Measurements from ENCODE around the gene ZNF609. TPM values are rescaled to one million over a fixed set of nuclear protein-coding genes. Genes with fewer than 3 reads are reported as not detected.

Gene ZNF609
- total RNA-seq, 1 donor from 2014 or later = 11.3 TPM

GRCh38 chr15:64552281-64552948 lies 92.0 kb downstream of the ZNF609 start:
- no peaks in the 10 kb centered on the region for H3K36me3 ChIP-seq (ENCODE audit: control insufficient read depth, insufficient read depth, low read length)
- no peaks in the 10 kb centered on the region for H3K27me3 ChIP-seq (ENCODE audit: control insufficient read depth, insufficient read depth, low read length)
- no peak for TF ChIP-seq CTCF (IDR thresholded peaks at IDR 0.05; ENCODE audit: insufficient read depth, low read length, severe bottlenecking)
- DNase-seq (ENCODE audit: low read depth) (no peak), FAIRE-seq (no peak)
- H3K4me3 ChIP-seq (ENCODE audit: low read depth, low read length) = no peak overlapping the region

- FAIRE-seq (no peak), DNase-seq (ENCODE audit: low read depth) (no peak)
- Histone ChIP-seq H3K4me3 (ENCODE audit: low read depth, low read length) (no peak overlapping the region), H3K36me3 (ENCODE audit: control insufficient read depth, insufficient read depth, low read length) (no peaks in the 10 kb centered on the region), H3K27me3 (ENCODE audit: control insufficient read depth, insufficient read depth, low read length) (no peaks in the 10 kb centered on the region)
- TF ChIP-seq CTCF (IDR thresholded peaks at IDR 0.05; ENCODE audit: insufficient read depth, low read length, severe bottlenecking) = no peak
These were observed 98.2 kb downstream of the ZNF609 start for GRCh38 chr15:64558460-64559179.

GRCh38 chr15:64559243-64559642 lies 98.9 kb downstream of the ZNF609 start:
- Histone ChIP-seq H3K36me3 (ENCODE audit: control insufficient read depth, insufficient read depth, low read length) (no peaks in the 10 kb centered on the region), H3K4me3 (ENCODE audit: low read depth, low read length) (no peak overlapping the region), H3K27me3 (ENCODE audit: control insufficient read depth, insufficient read depth, low read length) (no peaks in the 10 kb centered on the region)
- DNase-seq (ENCODE audit: low read depth) (no peak), FAIRE-seq (no peak)
- TF ChIP-seq CTCF (IDR thresholded peaks at IDR 0.05; ENCODE audit: insufficient read depth, low read length, severe bottlenecking) = no peak

- H3K27me3 ChIP-seq (ENCODE audit: control insufficient read depth, insufficient read depth, low read length) = no peaks in the 10 kb centered on the region
- no peak for FAIRE-seq
- H3K36me3 ChIP-seq (ENCODE audit: control insufficient read depth, insufficient read depth, low read length) = no peaks in the 10 kb centered on the region
- no peak for TF ChIP-seq CTCF (IDR thresholded peaks at IDR 0.05; ENCODE audit: insufficient read depth, low read length, severe bottlenecking)
- no peak for DNase-seq (ENCODE audit: low read depth)
- no peak overlapping the region for H3K4me3 ChIP-seq (ENCODE audit: low read depth, low read length)
These were observed 100.1 kb downstream of the ZNF609 start for GRCh38 chr15:64560501-64560900.

- FAIRE-seq = no peak
- TF ChIP-seq CTCF (IDR thresholded peaks at IDR 0.05; ENCODE audit: insufficient read depth, low read length, severe bottlenecking) = no peak
- DNase-seq (ENCODE audit: low read depth) = no peak
- Histone ChIP-seq H3K36me3 (ENCODE audit: control insufficient read depth, insufficient read depth, low read length) (no peaks in the 10 kb centered on the region), H3K27me3 (ENCODE audit: control insufficient read depth, insufficient read depth, low read length) (no peaks in the 10 kb centered on the region), H3K4me3 (ENCODE audit: low read depth, low read length) (no peak overlapping the region)
These were observed 100.6 kb downstream of the ZNF609 start for GRCh38 chr15:64560998-64561397.
